HG03571 (cell line): Measurements from ENCODE around the gene FAM81A.
"Not testable (repeated sequence)": the region's sequence is repeated elsewhere in the genome, so short reads cannot be mapped to it uniquely, and the experiment has no call there.

ENCODE experiments used
- ATAC-seq: cut with Tn5 transposase; IDR thresholded peaks from one replicate; pipeline ENCODE4 v1.9.1; 2021; ENCODE audit not compliant: unreplicated experiment

Gene FAM81A

DNA sequence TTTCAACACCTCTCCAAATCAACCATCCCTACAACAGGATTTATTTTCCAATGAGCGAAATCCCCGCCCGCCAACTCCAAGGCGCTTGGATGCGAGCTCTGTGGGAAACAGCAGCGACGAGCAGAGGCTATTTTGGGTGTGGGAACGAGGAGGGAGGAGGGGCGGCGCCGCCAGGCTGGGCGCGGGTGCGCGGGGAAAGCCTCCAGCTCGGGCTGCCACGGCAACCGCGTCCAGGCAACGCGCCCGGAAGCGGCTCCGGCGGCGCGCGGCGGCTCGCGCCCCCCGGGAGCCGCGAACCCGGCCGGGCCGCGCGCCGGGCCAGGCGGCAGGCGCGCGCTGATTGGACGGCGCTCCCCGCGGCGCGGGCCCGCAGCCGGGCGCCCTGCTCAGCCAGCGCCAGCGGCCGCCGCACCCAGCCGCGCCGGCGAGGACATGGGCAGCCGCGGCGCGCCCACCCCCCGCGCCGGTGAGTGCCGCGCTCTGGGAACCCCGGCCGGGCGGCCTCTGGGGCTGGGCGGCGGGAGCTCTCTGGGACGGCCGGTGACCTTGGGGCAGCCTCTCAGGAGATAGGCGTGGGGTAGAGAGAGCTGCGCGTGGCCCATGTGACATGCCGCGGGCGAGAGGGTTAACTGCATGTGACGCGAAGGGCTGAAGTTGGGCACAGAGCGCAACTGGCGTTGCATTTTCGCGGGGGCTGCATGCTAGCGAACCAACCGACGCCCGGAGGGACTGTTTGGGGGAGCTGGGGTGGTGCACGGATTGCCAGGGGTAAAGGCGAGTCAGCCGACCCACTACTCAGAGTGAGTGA lies at the start of gene FAM81A:
TSS of gene FAM81A (plus strand) at position 370 of the 808 bp plus-strand sequence. CDS start 20,441 bp downstream, outside the sequence.
- peak; percentile 78 for ATAC-seq

DNA sequence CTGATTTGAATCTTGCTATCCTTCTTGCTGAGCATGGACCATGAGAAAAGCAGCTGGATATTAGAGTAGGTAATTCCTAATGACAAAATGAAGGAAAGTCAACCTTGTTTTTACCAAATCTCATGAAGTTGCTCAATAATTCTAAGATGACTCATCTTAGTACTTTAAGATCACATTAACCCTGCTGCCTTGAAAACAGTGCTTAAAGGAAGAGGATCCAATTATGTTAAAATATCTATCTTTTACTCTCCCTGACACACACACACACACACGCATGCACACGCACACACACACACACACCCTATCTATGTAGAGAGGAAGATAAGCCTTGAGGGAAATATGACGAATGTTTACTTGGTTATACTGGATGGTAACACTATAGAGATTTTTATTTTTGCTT lies 49.3 kb upstream of the FAM81A start:
- no peak for ATAC-seq

DNA sequence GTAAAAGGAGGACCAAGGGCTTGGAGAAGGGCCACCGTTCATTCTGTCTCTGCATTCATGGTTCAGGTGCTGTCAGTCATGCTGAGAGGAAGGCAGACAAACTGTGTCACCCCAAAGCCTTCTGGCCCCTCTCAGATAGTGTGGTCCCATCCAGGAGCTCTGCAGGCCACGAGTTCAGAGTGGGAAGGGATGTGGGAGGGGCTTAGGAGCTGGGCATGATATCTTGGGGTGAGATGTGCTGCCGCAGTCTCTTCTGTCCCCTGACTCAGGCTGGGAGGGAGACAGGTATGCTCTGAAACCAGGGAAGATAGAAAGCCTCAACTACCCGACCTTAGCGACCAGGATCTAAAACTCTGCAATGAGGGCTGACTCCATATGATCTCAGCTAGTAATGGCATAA lies 45.7 kb upstream of the FAM81A start:
- no peak for ATAC-seq

DNA sequence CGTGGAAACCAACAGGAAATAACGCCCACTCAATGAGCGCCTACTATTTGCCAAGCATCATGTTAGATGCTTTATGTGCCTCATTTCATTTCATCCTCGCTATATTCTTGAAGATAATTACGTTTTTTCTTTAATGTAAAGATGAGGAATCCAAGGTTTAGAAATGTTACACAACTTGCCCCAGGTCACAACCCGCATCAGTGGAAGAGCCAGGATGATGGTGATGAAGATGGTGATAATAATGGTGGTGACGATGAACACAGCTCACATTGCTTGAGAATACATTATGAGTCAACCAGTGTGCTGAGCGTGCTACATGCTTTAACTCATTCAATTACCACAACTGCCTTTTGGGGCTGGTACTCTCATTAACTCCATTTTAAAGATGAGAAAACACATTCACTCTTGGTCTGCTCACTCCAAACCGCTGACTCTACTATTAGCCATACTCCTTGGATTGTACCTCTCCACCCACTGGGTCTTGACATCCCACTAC lies 43.8 kb upstream of the FAM81A start:
- ATAC-seq, result no peak

DNA sequence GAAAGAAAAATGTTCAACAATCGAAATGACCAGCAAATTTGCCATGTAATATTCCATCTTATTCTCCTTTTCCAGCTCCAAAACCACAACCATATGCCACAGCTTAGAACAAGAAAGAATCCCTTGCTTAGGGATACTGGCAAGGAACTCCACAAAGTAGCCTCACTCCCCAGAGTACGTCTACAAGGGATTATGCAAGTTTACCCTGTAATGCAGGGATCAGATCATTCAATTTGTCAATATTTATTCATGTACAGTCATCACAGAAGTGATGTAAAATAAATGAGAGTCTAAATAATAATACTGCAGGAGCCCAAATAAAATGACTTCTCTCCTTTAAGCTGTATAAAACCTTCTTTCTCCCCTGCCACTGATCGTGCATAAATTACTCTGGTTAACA lies 41.8 kb upstream of the FAM81A start:
- no peak for ATAC-seq

DNA sequence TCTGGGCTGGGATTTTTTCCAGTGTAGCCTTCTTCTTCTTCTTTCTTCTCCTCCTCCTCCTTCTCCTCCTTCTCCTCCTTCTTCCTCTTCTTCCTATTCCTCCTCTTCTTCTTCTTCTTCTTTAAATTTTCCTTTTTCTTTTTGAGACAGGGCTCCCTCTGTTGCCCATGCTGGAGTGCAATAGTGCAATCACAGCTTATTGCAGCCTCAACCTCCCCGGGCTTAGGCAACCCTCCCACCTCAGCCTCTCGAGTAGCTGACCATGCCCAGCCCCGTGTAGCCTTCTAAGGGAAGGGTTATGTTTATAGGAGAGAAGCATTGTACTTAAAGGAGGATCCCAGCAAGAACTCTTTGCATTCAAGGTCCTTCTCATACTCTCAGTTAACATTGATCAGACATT lies 41.3 kb upstream of the FAM81A start:
- ATAC-seq, result no peak

DNA sequence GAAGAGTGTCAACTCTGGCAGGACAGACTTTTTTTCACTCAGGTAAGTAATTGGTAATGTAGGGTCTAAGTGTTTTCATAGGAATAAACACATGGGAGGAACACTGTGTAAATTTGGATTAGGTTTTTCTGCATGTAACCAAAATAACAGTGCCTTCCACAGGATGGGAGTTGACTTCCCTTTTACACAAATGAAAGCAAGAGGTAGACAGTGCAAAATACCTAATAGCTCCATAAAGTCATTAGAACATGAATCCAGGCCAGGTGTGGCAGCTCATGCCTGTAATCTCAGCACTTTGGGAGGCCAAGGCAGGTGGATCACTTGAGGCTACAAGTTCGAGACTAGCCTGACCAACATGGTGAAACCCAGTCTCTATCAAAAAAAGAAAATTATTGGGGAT lies 39.8 kb upstream of the FAM81A start:
- no peak for ATAC-seq

DNA sequence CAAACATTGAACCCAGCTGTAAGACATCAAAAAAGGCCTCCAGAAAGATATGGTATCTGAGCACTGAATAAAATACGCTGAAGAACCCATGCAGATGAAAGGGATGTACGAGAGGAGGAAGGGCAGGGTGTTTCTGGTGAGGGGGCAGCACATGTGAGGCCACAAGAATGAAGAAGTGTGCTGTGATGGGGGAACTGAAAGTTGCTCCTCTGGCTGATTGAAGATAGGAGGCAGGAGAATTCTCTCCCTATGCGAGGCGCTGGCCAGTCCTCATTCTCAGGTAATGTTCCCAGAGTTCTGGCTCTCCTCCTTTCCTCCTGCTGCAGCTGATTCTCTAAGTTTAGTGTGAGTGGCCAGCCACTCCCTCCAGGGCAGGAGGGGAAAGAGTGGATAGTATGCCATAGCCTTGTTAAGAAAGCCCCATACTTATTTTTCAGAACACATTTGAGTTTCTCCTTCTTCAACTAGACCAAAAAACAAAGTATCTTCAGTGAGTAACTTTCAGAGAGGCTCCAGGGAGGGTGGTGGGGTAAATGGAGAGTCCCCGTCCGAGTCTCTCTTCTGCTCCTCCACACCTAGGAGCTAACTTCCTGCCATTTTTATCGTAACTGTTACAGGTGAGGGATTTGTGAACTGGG lies 38.4 kb upstream of the FAM81A start:
- ATAC-seq, result peak; percentile 88

DNA sequence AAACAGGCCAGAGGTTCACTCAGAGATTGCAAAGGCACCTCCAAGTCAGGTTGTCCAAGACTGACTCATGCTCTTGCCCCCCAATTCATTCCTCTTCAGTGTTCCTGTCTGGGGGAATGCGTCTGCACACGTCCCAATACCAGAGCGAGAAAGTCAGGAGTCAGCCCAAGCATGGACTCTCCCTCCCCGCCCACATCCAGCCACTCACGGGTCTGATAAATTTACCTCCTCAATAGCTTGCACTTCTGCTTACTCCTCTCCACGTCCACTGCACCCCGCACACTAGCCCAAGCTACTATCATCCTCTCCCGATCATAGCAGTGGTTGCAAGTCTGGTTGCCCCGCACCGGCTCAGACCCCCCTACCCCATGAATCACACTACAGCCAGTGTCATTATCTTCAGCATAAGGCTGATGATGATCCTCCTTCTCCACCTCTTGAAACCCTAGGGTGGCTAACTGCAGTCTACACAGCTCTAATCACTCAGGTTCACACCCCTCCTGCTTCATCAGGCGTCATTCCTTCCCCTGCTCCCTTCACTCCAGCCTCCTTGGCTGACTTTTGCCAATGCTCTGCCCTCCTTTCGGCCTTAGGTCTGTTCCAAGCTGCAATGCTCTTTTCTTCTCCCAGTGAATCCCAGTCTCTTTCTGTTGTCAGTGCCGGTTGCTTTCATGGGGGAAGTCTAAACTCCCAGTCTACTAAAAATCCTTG lies 37.7 kb upstream of the FAM81A start:
- peak; percentile 10 for ATAC-seq

DNA sequence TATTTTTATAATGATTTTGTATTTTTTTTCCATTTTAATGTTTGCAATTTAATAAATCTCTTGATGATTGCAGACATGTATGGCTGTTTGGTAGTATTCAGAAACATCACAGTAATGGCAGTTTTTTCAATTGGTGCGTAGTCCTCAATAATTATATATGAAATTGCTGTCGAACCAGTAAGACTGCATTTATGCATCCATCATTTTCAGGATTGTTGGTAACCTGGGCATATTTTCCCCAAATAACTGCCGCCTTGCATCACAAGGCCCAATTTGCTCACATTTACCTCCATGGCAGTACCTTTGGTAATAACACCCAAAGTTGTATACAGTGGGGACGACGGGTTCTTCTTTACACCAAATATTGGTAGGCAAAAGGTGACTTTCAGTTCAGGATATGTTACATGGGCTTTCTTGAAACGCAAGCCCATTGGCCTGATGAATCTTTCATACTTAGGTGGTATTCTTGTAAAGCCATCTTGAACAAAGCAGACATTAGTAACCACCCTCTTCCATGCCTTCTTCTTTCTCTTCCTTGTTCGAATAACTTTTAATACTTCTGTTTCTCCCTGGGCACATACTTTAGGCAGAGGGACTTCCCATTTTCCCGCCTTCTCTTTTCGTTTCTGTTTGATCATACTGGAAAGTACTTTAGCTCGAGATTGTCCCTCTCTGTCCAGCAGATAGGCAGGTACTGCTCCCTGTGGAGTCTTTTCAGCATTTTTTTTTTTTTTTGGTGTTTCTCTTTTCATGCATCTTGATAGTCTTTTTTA lies 36.7 kb upstream of the FAM81A start:
- not testable (repeated sequence) for ATAC-seq

DNA sequence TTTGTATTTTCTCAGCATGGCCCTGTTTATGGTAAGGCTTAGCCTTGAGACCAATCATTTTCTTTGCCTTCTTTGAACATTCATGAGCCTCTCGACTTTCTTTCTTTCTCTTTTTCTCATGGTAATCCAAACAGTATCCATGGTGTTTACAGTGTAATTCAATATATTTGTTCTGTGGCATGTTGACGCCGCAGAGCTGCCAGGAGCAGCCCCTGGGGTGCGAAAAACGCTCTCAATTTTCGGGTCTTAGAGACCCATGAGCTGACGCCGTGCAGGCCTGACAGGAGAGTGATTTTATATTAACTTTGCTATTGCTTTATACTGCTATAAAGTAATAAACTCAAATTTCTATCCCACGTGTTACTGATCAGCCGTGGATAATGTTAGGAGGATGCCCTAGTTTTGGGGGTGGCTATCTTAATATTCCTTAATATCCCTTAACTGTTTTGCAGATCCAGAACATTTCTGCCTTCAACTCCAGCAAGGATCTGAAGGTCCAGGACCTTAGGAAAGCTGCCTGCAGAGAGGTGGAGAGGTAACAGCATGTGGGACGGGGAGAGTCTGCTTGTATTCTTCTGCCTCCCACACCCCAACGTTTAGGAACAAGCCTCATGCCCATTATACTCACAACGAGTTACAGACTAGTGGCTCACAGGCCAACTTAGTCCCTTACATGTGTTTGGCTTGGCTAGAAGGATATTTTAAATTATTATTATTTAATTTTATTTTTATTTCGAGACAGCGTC lies 36.0 kb upstream of the FAM81A start:
- ATAC-seq, result no peak

DNA sequence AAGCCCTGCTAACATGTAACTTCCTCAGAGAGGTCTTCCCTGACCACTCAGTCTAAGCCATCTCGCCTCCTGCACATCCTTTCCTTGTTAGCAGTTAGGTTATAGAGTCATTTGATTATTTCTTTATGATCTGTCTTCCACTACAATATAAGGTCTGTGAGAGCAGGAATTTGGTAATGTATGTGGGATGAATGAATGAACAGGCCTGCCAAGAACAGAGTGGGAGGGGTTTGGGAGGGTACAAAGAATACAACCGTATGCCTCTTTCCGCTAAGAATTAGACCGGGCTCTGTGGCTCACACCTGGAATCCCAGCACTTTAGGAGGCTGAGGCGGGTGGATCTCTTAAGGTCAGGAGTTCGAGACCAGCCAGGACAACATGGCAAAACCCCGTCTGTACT lies 32.9 kb upstream of the FAM81A start:
- ATAC-seq, result no peak

DNA sequence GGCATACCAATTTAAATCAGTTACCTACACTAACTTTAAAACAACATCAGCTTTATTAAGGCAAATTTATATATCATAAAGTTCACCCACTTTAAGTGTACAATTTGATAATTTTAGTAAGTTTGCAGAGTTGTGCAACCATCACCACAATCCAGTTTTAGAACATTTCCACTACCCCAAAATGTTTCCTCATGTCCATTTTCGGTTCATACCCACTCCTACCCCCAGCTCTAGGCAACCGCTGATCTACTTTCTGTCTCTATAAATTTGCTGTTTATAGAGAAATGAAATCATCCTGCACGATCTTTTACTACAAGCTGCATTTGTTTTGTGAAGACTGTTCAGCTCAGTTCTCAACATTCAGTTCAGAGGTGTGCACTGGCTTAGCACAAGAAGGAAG lies 31.5 kb upstream of the FAM81A start:
- ATAC-seq, result no peak

DNA sequence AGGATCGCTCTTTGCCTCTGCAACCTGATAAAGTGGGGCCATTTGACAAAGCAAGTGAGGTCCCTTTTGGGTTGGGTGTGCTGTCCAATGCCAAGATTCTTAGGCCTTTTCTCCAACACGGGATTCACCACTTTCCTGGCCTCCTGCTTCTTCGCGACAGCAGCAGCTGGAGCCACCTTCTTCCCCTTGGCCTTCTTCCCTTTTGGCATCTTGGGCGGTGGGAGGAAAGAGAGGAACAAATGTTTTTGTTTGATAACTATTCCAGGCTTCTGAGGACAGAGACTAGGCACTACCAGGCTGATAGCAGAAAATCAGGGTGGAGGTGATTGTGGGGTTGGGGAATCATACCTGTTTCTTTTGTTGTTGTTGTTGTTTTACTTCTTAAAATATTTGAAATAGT lies 30.0 kb upstream of the FAM81A start:
- ATAC-seq, result no peak

DNA sequence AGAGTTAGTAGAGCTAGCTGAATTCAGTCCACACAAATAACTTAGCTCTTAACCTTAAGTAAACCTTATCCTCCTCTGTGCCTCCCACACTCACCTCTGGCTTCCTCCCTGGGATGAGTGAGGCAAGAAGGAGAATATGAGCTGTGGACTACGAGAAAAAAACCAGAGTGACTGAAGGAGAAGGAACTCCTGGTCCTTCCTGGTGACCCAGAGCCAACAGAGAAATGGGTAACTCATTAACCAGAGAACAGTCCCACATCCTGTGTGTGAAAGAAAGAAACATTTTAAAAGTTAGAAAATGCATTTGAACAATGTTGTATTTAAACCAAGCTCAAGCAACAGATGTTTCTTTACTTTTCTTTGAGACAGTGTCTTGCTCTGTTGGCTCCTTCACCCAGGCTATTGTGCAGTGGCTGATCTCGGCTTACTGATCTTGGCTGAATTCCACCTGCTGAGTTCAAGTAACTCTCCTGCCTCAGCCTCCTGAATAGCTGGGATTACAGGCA lies 27.5 kb upstream of the FAM81A start:
- peak; percentile 31 for ATAC-seq

DNA sequence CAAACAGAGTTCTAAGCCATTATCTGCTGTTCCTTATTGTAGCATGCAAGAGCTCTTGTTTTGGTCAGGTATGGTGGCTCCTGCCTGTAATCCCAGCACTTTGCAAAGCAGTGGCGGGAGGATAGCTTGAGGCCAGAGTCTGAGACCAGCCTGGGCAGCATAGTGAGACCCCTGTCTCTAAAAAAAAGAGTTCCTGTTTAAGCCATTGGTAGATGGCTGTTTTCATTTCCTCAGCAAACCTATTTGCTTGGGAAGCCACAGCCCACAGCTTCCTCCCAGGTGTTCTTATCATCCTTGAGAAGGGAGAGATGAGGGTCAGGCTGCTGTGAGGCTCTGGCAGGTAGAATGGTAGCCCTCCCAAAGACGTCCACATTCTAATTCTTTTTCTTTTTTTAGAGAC lies 24.4 kb upstream of the FAM81A start:
- no peak for ATAC-seq

DNA sequence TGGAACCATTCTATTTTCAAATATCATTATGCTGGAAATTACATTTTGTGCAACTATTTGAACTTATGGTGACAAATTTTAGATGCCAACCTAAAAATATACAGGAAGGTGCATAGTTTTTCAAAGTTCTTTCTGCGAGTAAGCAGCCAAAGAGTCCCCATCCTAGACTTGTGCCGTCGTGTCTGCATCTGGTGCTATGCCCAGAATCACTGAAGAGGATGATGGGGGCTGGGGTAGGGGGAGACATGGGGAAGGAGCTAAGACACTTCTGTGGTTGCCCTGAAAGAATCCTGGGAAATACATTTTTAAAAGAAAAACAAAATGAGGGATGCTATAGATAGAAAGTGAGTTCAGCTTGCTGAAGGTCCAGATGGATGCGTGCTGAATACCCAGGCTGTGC lies 21.2 kb upstream of the FAM81A start:
- no peak for ATAC-seq

DNA sequence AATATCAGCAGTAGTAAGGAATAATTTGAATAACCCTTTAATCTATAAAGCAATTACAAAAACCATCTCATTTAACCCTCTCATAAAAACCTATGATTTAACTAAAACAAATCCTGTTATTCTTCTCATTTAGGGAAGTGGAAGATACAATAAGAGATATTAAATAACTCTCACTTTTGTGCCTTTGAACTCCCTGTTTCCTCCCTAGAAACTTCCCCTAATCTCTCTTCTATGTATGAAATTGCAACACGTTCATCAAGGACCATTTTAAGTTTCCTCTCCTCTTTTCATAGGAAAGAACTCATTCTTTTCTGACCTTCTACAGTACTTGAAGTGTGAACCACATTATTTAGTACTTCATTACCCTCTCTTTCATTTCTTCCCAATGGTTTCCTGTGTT lies 18.8 kb upstream of the FAM81A start:
- ATAC-seq, result no peak

DNA sequence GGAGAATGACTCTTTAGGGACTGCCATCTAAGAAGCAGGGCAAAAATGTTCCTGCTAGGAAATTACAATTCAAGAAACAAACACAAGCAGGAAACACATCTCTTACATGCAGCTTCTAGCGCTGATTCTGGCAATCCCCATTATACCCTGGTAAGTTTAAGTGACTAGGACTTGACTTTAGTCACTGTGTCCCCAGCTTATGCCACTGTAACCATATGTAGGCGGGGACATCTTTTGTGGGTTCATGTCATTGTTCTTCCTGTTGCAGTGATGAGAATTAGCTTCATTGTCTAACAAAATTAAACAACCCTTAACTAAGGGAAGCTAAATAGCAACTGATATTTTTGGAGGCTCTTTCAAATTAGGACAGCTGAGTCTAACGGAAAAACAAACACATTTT lies 17.9 kb upstream of the FAM81A start:
- ATAC-seq, result no peak

DNA sequence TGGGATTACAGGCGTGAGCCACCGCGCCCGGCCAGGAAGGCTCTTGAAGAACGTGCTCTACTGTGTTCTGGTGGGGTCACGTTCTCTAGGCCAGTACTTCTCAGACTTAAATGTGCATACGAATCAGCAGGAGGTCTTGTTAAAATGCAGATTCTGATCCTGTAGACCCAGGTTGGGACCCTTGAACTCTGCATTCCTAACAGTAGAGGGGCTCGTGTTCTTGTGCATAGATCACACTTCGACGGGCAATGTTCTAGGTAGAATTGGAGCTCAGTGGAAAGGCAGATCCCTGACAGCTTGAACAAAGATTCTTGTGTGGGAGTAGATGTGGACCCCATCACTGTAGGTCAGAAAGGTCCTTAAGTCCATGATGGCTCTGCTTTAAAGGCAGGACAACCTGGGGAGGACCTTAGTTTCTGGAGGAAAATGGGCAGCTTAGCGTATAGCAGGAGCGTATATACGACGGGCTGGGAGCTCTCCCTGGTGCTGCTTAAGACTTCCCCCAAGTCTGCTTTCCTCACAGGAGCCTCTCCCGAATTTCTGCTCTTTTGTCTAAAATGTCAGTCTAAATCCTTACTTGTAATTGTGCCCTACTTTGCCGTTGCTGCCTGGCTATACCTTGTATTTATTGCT lies 16.9 kb upstream of the FAM81A start:
- no peak for ATAC-seq
